SJSA1 (cell line): ENCODE measurements around the gene CHRNA7. TPM values are rescaled to one million over a fixed set of nuclear protein-coding genes. Genes with fewer than 3 reads are reported as not detected.

Experiments used
- DNase-seq, 2 experiments: peaks; one replicate each; pipeline ENCODE4 v3.0.0-alpha.2; 2015 to 2020; ENCODE audit warnings: low spot score in 2 of 2, low read depth in 1 of 2
- H3K27ac ChIP-seq: fragments of 250-450 bp; sonication (Bioruptor Pico); 2 replicates; pipeline ENCODE4 v1.5.1; 2020; ENCODE audit warnings: mild to moderate bottlenecking, moderate library complexity
- H3K27me3 ChIP-seq: fragments of 250-450 bp; sonication (Bioruptor Pico); replicated peaks from 2 replicates; pipeline ENCODE4 v1.5.1; 2020; ENCODE audit warnings: mild to moderate bottlenecking, moderate library complexity
- H3K36me3 ChIP-seq: fragments of 250-450 bp; sonication (Bioruptor Pico); 2 replicates; pipeline ENCODE4 v1.5.1; 2020; ENCODE audit warnings: mild to moderate bottlenecking
- H3K4me1 ChIP-seq: fragments of 250-450 bp; sonication (Bioruptor Pico); replicated peaks from 2 replicates; pipeline ENCODE4 v1.6.1; 2021; ENCODE audit warnings: mild to moderate bottlenecking
- H3K4me3 ChIP-seq: fragments of 250-450 bp; sonication (Bioruptor Pico); 2 replicates; pipeline ENCODE4 v1.5.1; 2020; ENCODE audit warnings: mild to moderate bottlenecking
- H3K9me3 ChIP-seq: fragments of 250-450 bp; sonication (Bioruptor Pico); replicated peaks from 2 replicates; pipeline ENCODE4 v1.5.1; 2020; ENCODE audit warnings: mild to moderate bottlenecking
- total RNA-seq: library from RNA; depleted of rRNA; stranded (reverse); fragments of >200 nt; shearing (Covaris generic); gene quantifications from 2 replicates; pipeline ENCODE4 v1.2.3, GENCODE V29; 2014; rRNA removed

CHRNA7 gene
- total RNA-seq, 1 experiment from 2014 or later, result 0.08 TPM

DNA sequence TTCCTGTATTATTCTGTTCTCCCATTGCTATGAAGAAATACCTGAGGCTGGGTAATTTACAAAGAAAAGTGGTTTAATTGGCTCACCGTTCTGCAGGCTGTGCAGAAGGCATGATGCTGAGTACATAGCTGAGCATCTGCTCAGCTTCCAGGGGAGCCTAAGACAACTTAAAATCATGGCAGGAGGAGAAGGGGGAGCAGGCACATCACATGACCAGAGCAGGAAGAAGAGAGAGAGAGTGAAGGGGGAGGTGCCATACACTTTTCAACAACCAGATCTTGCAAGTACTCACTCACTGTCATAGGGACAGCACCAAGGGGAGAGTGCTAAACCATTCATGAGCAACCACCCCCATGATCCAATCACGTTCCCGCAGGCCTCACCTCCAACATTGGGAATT is 188.4 kb downstream of the CHRNA7 start:
- Histone ChIP-seq H3K4me1 (no peaks in the 10 kb centered on the region), H3K9me3 (no peaks in the 10 kb centered on the region), H3K36me3 (no peaks in the 10 kb centered on the region), H3K4me3 (no peak overlapping the region), H3K27me3 (0 out of 2 replicates have a peak, but pooled peaks cover 2% of the 10 kb centered on the region), H3K27ac (no peak overlapping the region)
- no peak for DNase-seq

Other genes with a start within 250 kb of the CHRNA7 start
- not detected in 2 replicates for gene OTUD7A, start 159.8 kb upstream of the CHRNA7 start, total RNA-seq